DOHH2 (cell line): ENCODE results near the gene CDC5L.

Experiments used
- CTCF ChIP-seq: fragments of 200-600 bp; sonication (generic); IDR thresholded peaks from one replicate; pipeline ENCODE4 v1.5.1; 2014; ENCODE audit warnings: antibody characterized with exemption, mild to moderate bottlenecking, low read depth, low read length; ENCODE audit not compliant: poor library complexity, severe bottlenecking
- EZH2phosphoT487 ChIP-seq: fragments of 200-600 bp; sonication (generic); IDR thresholded peaks from 2 replicates; pipeline ENCODE4 v1.6.1; 2017; ENCODE audit warnings: borderline replicate concordance, mild to moderate bottlenecking, antibody characterized with exemption, low read length, moderate library complexity, mixed read lengths

GRCh38 chr6:44400572-44400971, 13.1 kb downstream of the CDC5L start:
- no peak for TF ChIP-seq CTCF
- TF ChIP-seq EZH2phosphoT487 = no peak
